GM19324 (cell line): ENCODE measurements around the gene SPTA1.

ENCODE experiments used
- ATAC-seq: cut with Tn5 transposase; IDR thresholded peaks from one replicate; pipeline ENCODE4 v1.9.1; 2021; ENCODE audit warnings: mild to moderate bottlenecking, moderate library complexity; ENCODE audit not compliant: unreplicated experiment, low FRiP score

SPTA1 gene

DNA sequence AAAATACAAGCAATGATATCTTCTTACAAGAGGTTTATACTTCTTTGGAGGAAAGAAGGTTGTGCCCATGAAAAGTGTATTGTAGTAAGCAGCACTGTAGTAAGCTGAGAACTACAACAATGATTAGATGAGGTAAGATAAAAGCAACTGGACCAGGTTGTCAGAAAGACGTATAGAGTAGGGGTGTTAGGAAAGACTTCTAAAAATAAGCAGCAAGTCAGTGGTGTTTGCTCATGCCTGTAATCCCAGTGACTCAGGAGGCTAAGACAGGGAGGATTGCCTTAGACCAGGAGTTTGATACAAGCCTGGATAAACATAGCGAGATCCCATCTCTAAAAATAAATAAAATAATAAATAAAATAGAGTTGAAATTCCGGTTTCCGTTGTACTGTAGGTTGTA is 102.6 kb downstream of the SPTA1 start:
- no peak for ATAC-seq

DNA sequence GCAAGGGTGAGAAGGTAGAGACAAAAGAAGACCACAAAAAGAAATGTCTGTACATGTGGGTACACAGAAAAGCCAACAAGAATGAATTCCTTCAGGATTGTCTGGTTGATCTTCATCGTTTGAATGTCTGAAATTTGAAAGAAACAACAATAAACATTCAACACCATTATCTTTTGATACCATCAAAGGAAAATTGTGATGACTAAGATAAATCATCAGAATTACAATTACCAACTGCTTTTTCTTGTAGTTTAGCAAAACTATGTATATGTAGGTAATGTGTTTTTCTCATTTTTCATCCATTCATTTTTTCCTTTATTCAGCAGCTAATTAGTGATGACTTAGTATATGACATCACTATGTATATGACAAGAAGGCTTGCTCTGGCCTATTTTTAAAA is 106.8 kb downstream of the SPTA1 start, which contains the start of gene OR10X1:
TSS of gene OR10X1 (minus strand) at position 167 of the 400 bp plus-strand sequence. CDS start at position 167, 0 bp downstream.
- ATAC-seq = no peak

DNA sequence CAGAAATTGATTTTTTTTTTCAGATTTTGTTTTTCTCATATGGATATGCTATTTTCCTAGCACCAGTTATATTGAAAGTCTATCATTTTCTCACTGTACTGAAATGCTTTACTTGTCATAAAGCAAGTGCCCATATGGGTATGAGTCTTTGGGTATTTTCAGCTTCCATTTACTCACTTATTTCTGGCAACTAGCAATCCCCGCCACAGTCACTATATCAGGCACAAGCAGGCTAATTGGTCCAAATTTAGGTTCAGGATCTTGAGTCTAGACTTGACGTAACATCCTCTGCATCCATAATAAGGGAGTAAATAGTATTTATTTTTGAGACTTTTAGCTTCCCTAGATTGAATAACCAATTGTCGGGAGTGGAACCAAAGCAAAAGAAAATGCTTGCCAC is 109.0 kb downstream of the SPTA1 start:
- ATAC-seq = no peak

- no peak for ATAC-seq
Observed at GRCh38 chr1:158572226-158572625, 114.3 kb downstream of the SPTA1 start.

DNA sequence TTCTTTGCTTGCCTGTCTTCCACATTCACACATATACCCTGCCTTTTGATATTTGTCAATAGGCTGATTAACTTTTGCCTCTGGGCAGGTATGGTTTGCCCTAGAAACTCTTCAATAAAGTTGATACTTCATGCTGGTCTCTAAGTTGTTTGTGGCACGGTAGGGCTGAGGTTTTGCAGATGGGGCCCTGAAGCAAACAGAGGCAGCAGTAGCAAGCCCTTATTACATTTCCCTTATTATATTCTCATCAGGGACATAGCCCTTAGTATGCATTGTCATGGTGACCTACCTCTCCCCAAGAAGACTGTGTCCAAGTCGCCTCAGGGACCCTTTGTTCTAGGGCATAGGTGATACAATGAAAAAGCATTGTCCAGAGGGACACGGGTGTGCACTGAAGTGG is 116.0 kb downstream of the SPTA1 start, which contains the start of gene OR6P1:
TSS of gene OR6P1 (minus strand) at position 101 of the 400 bp plus-strand sequence. CDS start 6,976 bp downstream, outside the sequence.
- no peak for ATAC-seq

DNA sequence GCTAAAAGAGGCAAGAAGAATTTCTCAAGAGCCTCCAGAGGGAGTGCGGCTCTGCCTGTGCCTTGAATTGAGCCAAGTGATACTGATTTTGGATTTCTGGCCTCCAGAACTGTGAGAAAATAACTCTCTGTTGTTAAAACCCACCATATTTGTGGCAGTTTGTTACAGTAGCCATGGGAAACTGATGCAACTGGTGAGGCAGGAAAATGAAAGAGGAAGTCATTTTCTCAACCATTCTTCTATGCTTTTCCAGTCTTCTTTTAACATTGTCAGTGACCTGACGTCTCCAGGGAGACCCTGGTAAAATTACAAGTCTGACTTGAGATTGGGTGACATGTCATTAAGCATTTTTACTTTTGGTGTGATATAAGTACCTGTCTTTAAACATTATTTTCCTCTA is 121.9 kb downstream of the SPTA1 start:
- no peak for ATAC-seq

GRCh38 chr1:158563853-158564252 is 122.7 kb downstream of the SPTA1 start:
- ATAC-seq = no peak
